IPS-NIHi11 (cell line): Measurements from ENCODE around the gene WDR4.
"Not testable (repeated sequence)": the region's sequence is repeated elsewhere in the genome, so short reads cannot be mapped to it uniquely, and the experiment has no call there.

Source experiments
- DNase-seq: peaks from one replicate; pipeline ENCODE4 v3.0.0; 2012; ENCODE audit warnings: mixed read lengths, low spot score

Gene WDR4

DNA sequence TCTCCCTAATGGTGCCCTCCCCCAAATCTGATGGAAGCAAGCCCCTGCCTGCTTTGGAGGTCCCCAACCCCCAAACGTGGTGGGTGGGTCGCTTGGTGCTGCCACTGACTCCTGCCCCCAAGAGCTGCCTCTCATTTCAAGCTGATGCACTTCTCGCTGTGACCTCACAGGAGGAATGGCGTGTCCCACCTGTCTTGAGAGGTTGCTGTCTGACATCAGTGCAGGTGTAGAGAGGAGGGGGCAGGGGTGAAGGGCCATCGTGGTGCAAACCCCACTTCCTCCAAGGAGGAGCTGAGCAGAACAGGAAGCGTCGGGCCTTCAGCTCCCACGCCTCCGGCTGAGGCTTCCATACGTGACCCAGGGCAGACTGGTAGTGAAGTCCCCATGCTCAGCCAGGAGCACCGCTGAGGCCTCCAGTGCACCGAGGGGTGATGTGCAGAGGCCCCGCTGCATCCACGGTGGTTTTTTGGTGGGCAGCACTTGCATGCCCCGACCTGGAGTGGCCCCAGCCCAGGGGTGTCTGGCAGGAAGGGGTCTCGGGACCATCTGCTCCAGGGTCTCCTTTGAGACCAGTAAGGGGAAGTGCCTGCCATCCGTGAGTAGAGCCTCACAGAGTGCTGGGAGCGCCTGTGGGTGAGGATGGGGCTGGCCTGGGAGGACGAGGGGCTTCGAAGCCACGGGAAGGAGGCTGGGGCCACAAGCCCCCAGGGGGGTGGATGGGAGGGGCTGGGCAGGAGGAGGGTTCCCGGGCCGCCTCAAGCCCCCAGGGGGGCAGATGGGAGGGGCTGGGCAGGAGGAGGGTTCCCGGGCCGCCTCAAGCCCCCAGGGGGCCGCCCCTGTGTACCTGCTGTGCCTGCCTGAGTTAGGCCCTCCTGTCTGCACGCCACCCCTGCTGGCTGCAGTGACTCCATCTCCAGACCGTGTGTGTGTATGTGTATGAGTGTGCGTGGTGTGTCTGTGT is 39.8 kb downstream of the WDR4 start:
- no peak for DNase-seq

DNA sequence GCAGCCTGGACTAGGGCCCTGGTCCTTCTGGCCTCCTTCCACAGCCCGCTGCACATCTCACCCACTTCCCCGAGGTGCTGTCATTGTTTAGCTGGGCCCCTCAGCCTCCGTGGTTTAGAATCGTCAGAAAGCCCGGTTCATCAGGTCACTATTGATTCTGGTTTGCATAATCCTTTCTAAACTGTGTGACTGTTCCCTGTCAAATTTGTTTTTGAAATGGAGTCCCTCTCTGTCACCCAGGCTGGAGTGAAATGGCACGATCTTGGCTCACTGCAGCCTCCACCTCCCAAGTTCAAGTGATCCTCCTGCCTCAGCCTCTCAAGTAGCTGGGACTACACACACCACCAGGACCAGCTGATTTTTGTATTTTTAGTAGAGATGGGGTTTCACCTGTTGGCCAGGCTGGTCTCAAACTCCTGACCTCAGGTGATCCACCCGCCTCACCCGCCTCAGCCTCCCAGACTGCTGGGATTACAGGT is 41.1 kb downstream of the WDR4 start:
- not testable (repeated sequence) for DNase-seq

DNA sequence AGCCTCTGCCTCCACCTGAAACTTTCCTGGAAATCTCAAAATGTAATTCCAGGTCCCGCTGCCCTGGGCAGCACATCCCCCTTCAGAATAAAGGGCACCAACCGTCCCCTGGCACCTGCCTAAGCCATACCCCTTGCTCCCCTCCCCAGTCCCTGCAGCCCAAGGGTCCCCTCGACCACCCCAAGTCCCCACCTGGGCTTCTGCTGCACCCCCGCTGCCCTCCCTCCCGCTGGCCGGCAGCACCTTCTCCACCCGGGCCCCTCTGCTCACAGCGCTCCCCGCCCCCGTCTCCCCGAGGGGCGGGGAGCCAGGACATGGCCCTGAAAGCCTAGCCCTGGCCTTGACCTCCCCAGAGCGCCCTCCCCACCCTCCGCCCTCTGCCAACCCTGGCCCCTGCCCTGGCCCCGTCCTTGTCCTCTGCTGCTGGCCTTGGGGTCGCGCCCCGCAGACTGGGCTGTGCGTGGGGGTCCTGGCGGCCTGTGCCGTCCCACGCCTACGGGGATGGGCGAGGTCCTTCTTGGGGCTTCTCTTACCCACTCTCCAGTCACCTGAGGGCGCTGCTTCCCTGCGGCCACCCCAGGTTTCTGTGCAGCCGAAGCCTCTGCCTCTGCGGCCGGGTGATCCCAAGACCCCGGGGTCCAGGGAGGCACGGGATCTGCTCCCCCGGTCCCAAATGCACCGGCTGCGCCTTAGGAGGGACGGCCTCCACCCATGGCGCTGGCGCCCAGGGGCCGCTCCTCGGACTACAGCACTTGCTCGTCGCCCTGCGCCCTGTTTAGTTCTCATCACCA is 41.7 kb downstream of the WDR4 start:
- peak; percentile 70 for DNase-seq

DNA sequence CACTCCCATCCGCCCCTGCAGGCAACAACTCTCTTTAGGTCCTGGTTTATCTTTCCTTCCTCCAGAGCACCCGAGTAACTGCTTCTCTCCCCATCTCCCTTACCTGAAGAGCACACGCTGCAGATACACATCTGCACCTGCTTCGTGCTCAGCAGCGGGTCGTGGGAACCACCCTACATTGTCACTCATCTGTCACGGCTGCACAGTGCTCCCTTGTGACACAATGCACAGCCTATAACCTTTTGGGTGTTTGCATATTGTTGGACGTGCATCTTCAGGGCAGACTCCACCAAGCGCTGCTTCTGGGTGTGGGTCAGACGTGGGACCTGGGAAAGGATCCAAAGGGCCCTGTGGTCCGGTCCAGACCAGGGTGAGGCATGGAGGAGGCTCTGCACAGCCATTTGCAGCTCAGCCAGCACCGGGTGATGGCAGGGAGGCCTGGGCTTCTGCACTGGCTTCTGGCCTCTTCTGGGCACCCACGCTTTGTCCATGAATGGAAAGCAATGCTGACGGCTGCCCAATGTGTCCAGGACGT is 42.5 kb downstream of the WDR4 start:
- no peak for DNase-seq

DNA sequence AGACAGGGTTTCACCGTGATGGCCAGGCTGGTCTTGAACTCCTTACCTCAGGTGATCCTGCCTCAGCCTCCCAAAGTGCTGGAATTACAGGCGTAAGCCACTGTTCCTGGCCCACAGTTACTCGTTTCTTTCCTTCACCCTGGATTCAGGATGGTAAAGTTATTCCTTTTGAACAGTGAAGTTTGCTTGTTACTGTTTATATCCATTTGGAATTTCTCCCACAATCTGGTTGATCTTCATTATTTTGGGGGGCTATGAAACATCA is 43.0 kb downstream of the WDR4 start:
- DNase-seq: no peak

DNA sequence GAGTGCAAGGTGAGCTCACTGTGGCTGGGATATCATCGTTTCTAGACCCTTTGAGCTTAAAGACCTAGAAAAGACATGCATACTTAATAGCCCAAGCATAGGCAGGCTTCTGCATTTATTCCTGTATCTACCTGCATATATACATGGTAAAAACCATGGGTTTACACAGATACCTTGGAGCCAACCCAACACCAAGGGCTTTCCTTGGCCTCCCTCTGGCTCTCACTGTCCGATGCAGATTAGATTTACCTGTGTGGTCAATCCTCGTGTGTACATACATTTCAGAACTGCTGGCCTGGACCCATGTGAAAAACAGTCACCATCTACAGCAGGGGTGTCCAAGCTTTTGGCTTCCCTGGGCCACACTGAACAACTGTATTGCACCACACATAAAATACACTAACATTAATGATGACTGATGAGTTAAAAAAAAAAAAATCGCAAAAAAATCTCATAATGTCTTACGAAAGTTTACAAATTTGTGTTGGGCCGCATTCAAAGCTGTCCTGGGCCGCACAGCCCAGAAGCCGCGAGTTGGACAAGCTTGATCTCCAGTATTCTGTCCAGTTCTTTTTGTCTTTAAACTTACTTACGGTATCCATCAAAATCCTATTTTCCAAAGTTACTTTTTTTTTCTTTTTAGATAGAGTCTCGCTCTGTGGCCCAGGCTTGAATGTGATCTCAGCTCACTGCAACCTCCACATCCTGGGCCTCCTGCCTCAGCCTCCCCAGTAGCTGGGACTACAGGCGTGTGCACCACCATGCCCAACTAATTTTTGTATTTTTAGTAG is 43.5 kb downstream of the WDR4 start:
- no peak for DNase-seq

DNA sequence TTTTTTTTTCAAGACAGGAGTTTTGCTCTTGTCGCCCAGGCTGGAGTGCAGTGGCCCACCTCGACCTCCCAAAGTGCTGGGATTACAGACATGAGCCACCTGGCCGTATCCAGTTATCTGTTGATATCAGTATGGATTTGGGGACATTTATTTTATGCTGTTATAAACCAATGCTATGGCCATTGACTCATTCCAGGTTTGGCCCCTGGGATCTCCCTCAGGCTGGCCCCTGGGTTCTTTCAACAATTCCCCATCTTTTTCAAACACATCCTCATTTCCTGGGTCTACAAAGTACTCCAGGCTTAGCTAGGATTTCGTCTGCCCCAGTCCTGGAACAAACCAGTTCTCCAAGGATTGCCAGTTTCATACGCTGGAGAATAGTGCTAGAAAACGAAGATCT is 44.1 kb downstream of the WDR4 start:
- no peak for DNase-seq

DNA sequence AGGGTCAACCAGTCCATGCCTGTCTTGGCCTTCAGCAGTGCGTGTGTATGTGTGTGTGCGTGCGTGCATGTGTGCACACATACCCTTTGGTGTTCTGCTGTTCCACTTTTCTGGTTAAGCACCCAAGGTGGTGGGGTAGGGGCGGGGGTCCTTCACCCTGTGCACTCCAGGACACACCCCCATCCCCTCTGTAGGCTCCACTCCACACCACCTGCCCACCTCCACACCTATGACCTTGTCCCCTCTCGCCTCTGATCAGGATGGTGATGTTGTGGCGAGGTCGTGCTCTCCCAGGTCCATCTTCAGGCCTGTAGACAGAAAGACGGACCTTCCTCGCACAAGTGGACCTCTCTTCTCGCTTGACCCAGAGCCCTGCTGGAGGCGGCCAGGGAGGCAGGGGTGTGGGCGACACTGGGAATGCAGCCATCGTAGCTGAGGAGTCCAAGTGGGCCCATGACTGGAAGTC is 44.6 kb downstream of the WDR4 start:
- no peak for DNase-seq

DNA sequence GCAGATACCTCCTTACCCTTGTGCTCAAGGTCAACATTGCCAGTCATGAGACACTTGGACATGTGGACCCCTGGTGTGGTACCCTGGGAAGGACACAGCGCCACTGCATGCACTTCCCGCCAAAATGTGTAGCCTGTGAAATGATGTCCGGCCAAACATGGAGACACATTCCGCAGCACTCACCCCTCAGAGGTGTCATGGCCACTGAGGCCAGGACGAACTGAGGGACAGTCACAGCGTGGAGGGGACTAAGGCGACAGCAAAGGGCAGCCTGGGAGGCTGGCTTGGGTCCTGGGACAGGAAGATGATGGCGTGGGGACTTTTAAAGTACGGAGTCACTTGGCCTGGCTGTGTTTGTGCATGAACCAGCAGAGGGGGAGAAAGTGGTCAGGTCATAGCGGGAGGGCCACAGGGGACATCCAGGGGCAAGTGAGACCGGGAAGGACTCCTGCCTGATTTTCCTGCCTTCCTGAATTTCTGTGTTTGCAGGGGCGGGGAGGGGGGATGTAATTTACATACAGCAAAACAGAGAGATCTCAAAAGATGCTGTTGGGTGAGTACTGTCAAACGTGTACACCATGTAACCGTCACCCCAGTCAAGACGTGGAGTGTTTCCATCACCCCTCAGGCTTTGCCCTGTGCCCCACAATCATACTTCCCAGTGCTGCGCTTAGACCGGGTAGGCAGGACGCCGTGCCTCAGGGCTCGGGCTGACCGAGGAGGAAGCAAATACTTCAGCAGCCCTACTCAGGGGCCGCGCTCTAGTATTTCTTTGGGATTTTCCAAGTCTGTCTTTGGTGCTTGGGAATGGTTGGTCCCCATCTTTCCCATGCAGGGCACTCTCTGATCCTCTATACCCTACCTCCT is 45.2 kb downstream of the WDR4 start:
- peak; percentile 9 for DNase-seq

DNA sequence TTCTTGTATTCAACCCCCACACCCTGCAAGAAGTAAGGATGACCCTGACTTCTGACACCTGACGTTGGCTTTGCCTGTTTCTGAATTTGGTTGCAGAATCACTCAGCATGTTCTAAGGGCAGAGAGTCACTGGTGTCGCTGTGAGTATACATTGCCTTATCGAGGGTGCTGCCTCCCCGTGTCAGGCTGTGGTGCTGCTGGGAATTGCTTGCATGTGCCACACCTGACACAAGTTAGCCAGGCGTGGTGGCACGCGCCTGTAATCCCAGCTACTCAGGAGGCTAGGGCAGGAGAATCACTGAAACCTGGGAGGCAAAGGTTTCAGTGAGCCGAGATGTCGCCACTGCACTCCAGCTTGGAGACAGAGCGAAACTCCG is 45.9 kb downstream of the WDR4 start:
- peak; percentile 68 for DNase-seq

DNA sequence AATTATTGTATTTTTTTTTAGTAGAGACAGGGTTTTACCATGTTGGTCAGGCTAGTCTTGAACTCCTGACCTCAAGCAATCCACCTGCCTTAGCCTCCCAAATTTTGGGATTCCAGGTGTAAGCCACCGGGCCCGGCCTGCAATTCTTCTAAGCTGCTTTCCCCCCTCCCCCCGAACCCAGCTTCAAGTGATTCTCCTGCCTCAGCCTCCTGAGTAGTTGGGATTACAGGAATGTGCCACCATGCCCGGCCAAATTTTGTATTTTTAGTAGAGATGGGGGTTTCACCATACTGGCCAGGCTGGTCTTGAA is 47.1 kb downstream of the WDR4 start:
- DNase-seq: not testable (repeated sequence)

DNA sequence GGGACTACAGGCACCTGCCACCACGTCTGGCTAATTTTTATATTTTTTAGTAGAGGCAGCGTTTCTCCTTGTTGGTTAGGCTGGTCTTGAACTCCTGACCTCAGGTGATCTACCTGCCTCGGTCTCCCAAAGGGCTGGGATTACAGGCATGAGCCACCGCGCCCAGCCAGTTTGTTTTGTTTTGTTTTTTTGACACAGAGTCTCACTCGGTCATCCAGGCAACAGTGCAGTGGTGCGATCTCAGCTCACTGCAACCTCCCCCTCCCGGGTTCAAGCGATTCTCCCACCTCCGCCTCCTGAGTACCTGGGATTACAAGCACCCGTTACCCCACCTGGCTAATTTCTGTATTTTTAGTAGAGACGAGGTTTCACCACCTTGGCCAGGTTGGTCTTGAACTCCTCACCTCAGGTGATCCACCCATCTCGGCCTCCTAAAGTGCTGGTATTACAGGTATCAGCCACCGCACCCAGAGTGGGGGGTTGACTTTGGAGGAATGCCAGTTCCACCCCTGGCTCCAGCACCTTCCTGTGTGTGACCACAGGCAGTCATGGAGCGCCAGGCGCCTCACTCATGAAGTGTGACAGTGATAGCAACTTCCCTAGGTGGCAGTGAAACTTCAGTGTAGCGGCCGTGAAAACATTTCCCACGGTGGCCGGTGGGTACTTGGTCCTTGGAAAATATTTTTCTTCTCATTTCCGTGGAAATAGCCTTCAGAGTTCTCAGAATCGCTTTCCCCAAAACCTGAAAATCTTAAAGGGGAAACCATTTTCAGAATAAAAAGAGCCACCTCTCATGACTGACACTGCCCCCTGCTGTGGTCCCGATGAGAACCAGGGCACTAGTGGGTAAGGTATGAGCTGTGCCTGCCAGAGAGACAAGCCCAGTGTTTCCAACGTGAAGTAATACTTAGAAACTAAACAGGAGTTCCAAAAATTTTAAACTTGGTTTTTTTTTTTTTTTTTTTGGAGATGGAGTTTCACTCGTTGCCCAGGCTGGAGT is 48.6 kb downstream of the WDR4 start:
- DNase-seq: peak; percentile 16

DNA sequence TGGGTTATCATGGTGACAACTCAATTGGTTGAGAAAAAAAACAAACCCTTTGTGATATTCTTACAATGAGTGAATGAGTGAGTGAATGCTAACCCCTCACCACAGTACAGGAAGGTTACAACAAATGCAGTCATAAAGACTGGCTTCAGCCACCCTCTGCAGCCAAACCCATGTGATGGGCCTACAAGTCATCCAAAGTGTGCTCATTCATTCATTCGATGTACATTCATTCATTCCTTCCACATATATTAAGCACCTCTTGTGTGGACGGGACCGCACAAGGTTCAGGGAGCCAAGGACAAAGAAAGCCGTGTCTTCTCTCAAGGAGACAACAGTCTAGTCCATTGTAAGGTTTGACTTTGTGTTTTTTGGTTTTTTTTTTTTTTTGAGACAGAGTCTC is 49.4 kb downstream of the WDR4 start:
- DNase-seq: peak; percentile 1

DNA sequence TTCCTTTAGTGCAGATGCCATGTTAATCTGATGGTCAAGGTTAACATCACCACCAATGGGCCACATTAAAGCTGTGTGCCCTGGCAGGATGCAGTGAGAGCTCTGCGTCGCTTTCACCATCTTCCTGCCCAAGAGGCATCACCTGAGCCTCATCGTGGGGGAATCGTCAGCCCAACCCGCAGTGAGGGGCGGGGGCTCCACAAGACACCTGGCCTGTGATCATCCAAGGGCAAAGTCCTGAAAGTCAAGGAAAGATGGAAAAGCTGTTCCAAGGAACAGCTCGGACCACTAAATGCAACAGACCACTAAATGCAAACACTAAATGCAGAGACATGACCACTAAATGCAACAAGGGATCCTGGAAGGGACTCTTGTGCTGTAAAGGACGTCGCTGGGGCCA is 49.9 kb downstream of the WDR4 start:
- peak; percentile 1 for DNase-seq

DNA sequence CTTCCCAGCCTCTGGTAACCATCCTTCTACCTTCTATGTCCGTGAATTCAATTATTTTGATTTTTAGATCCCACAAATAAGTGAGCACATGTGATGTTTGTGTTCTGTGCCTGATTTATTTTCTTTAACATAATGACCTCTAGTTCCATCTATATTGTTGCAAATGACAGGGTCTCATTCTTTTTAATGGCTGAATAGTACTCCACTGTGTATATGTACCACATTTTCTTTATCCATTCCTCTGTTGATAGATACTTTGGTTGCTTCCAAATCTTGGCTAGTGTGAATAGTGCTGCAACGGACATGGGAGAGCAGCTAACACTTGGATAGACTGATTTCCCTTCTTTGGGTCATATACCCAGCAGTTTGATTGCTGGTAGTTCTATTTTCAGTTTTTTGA is 51.8 kb downstream of the WDR4 start:
- DNase-seq: no peak

DNA sequence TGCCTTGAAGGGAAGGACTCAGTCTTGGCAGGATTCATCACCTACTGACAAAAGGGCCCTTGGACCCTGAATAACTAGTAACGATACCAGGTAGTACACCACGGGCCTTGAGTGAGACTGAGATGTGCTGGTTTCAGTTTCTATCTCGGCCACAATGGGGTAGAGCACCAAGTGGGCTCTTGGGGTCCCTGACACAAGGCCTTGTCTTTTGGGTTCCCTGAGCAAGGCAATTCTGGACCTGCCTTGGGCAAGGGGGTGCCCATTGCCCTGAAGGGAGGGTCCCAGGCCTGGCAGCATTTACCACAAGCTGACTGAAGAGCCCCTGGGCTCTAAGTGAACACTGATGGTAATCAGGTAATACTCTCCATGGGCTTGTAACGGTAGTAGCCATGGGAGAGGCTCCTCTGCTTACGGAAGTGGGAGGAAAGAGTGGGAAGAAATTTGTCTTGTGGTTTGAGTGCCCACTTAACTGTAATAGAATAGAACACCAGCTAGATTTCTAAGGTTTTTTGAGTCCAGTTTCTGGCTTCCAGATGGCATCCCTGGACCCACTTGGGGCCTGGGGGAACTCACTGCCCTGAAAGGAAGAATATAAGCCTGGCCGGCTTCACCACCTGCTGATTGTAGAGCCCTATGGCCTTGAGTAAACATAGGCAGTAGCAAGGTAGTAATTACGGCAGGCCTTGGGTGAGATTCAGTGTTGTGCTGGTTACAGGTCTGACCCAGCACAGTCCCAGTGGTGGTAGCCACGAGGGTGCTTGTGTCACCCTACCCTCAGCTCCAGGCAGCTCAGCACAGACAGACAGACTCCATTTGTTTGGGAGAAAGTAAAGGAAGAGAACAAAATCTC is 58.5 kb downstream of the WDR4 start:
- DNase-seq: no peak

DNA sequence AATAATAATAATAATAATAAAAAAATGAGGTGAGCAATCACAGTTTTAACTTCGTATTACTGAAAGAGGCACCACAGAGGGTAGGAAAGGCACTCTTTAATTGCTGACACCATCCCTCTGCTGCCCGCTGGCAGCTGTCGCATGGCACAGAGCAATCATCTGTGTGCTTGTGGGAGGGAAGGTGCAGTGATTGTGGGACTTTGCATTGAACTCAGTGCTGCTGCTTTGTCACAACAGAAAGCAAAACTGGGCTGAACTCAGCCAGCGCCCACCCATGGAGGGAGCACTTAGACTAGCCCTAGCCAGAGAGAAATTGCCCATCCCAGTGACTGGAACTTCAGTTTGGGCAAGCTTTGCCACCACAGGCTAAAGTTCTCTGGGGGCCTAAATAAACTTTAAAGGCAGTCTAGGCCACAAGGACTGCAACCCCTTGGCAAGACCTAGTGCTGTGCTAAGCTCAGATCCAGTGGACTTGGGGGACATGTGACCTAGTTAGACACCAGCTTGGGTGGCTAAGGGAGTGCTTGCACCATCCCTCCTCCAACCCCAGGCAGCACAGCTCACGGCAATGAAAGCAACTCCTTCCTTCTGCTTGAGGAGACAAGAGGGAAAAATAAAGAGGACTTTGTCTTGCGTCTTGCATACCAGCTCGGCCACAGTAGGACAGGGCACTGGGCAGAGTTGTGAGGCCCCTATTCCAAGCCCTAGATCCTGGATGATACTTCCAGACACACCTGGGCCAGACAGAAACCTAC is 59.3 kb downstream of the WDR4 start:
- DNase-seq: no peak

DNA sequence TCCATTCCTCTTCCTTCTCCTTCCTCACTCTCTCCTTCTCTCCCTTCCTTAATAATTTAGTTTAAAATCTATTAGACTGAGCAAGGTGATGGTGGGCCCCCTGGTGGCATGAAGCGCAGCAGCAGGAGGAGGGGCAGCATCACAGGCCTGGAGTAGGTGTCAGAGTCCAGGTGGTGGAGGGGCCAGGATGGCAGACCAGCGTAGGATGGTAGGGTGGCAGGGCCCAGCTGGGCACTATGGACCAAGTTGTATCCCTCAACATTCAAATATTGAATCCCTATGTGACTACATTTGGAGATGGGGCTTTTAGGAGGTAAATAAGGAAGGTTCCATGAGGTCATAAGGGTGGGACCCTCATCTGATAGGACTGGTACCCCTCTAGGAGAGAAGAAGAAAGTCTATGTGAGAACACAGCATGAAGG is 61.0 kb downstream of the WDR4 start:
- peak; percentile 58 for DNase-seq
